Pancreas (tissue), 10 donors: ENCODE data around the gene KDM2A. TPM values are rescaled to one million over a fixed set of nuclear protein-coding genes. Genes with fewer than 3 reads are reported as not detected.
A peak's percentile ranks its signal among the peaks of the same experiment; 100 is the strongest.
"Not testable (repeated sequence)": the region's sequence is repeated elsewhere in the genome, so short reads cannot be mapped to it uniquely, and the experiment has no call there.

Experiments
- ATAC-seq, 4 donors: fragments of 200-7000 bp; cut with Tn5 transposase; one replicate each; pipeline versions ENCODE4 v1.8.0 to v1.9.1; 2020; ENCODE audit warnings: mild to moderate bottlenecking in 4 of 4, moderate library complexity in 4 of 4
- DNase-seq, 6 donors: peaks; one replicate each; pipeline ENCODE4 v3.0.0-alpha.2; 2020
- FAIRE-seq: peaks from 2 replicates; lab custom pipeline; 2012; peaks lifted over from hg19 to GRCh38; lab: Jason Lieb, UNC
- H3K27ac ChIP-seq, 4 donors: fragments of 200-600 bp; sonication (generic); 1 replicate in 3 of 4; 2 replicates in 1 of 4; pipeline versions ENCODE4 v1.5.0 to v1.8.0; 2020
- H3K27me3 ChIP-seq, 4 donors: fragments of 200-600 bp; one replicate each; pipeline ENCODE4 v1.8.0; 2021
- H3K36me3 ChIP-seq, 3 donors: fragments of 200-600 bp; sonication (generic) in 1 of 3; one replicate each; pipeline versions ENCODE4 v1.5.0 to v1.8.0; 2020 to 2021
- H3K4me1 ChIP-seq, 3 donors: fragments of 200-600 bp; one replicate each; pipeline ENCODE4 v1.8.0; 2021
- H3K4me3 ChIP-seq, 4 donors: fragments of 200-600 bp; sonication (generic) in 2 of 4; one replicate each; pipeline versions ENCODE4 v1.5.0 to v1.8.0; 2020 to 2021
- H3K9me3 ChIP-seq, 4 donors: fragments of 200-600 bp; one replicate each; pipeline ENCODE4 v1.8.0; 2021
- WGBS, 2 donors: extraction: QIAGEN DNeasy Blood & Tissue Kit; methylation state at CpG; one replicate each; pipeline ENCODE4 v1.1.7; 2013; 5-methylcytosine and 5-hydroxymethylcytosine counted together
- intact Hi-C, 3 donors: fragments of 100-400 bp; cut with DNase I; formaldehyde crosslinking; loops; one replicate each; pipeline versions ENCODE4 v1.11.1 to v1.14.2; 2022
- polyA plus RNA-seq, 2 donors: library from polyadenylated mRNA; stranded (reverse); fragments of 200-250 nt; gene quantifications; one replicate each; pipeline ENCODE4 v1.2.3, GENCODE V29; 2013
- total RNA-seq, 6 donors: library from RNA; stranded (reverse); fragmentation: NEBNext Ultra II Directional in 4 of 6; extraction: Animal tissue kit (Norgen Biotek cat#: 25700) in 4 of 6; gene quantifications; one replicate each; pipeline versions ENCODE4 v1.2.1 to v1.2.4, GENCODE V29; 2021 to 2023
- TF ChIP-seq, protein P1 (sequence below), 4 donors: fragments of 200-600 bp; sonication (generic) in 3 of 4; IDR thresholded peaks; one replicate each; pipeline versions ENCODE4 v1.5.0 to v1.8.0; 2021; ENCODE audit warnings: antibody characterized with exemption in 4 of 4
- donor health status: healthy with polysubstance abuse.
- donor health status: DM: no; HTN: no; CAD: no; lungs with moderate emphysema.
- donor health status: DM: no; HTN: no; CAD: no.
- donor health status: control.
- donor health status: control.
- donor health status: Bipolar disorder and iron deficiency.
- donor health status: DM: yes; HTN: yes; CAD: no.
- donor health status: DM: no; HTN: no; CAD: no.
- donor health status: DM: no; HTN: no; CAD: no.
- donor health status: DM: yes; HTN: yes; CAD: no.

KDM2A gene
- total and polyA plus RNA-seq, 8 donors: 17.2 to 39.1 (median 22.5) TPM

DNA sequence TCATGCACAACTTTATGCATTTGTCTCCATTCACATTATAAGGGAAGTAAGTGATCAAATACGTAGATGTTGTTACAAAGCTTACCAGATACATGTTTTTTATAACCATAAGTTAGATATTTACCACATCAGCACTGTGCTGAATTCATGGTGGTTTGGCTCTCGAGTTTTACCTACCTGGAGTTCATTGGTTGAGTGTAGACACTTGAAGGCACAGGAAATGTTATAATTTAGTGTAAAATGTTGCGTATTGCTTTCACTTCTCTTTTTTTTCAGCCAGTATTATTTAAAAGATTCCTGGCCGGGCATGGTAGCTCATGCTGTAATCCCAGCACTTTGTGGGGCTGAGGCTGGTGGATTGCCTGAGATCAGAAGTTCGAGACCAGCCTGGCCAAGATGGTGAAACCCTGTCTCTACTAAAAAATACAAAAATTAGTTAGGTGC, 94.1 kb downstream of the KDM2A start:
- intact Hi-C loops: no loop called here
- H3K4me3 ChIP-seq: no peak overlapping the region
- DNase-seq (no peak), FAIRE-seq (no peak), ATAC-seq (peak in 2 of 4 donors; percentile 24 to 45)
- TF ChIP-seq, protein P1, sequence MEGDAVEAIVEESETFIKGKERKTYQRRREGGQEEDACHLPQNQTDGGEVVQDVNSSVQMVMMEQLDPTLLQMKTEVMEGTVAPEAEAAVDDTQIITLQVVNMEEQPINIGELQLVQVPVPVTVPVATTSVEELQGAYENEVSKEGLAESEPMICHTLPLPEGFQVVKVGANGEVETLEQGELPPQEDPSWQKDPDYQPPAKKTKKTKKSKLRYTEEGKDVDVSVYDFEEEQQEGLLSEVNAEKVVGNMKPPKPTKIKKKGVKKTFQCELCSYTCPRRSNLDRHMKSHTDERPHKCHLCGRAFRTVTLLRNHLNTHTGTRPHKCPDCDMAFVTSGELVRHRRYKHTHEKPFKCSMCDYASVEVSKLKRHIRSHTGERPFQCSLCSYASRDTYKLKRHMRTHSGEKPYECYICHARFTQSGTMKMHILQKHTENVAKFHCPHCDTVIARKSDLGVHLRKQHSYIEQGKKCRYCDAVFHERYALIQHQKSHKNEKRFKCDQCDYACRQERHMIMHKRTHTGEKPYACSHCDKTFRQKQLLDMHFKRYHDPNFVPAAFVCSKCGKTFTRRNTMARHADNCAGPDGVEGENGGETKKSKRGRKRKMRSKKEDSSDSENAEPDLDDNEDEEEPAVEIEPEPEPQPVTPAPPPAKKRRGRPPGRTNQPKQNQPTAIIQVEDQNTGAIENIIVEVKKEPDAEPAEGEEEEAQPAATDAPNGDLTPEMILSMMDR (IDR thresholded peaks at IDR 0.05): no peak
- no peaks in the 10 kb centered on the region for H3K9me3 ChIP-seq
- peaks cover 0 to 29% (median 3%) of the 10 kb centered on the region in 3 donors for H3K36me3 ChIP-seq
- H3K4me1 ChIP-seq: no peaks in the 10 kb centered on the region
- WGBS, 2 donors: 84 to 89% methylated on average over 5 of the region's 5 CpGs
- no peaks in the 10 kb centered on the region for H3K27me3 ChIP-seq
- H3K27ac ChIP-seq: no peak overlapping the region

GRCh38 chr11:67227726-67228125, 108.7 kb downstream of the KDM2A start:
- 79 to 82% methylated on average over 8 of the region's 8 CpGs for WGBS, 2 donors
- DNase-seq: no peak
- Histone ChIP-seq H3K36me3 (peaks cover 0 to 40% (median 4%) of the 10 kb centered on the region in 3 donors), H3K27ac (no peak overlapping the region), H3K27me3 (no peaks in the 10 kb centered on the region), H3K4me1 (no peaks in the 10 kb centered on the region), H3K9me3 (no peaks in the 10 kb centered on the region), H3K4me3 (no peak overlapping the region)
- no peak for FAIRE-seq
- intact Hi-C loops: no loop called here
- TF ChIP-seq, protein P1 (IDR thresholded peaks at IDR 0.05): no peak
- ATAC-seq: no peak

DNA sequence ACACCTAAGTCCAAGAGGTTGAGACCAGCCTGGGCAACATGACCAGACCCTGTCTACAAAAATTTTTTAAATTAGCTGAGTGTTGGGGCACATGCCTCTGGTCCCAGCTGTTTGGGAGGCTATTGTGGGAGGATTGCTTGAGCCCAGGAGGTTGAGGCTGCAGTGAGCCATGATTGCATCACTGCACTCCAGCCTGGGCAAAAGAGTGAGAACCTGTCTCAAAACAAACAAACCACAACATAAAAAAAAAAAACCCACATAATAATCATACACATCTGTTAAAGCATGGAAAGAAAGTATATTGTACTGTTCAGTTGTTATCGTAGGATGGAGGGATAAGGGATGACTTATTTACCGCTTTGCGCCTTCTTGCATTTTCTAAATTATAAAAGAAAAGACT, 111.3 kb downstream of the KDM2A start:
- Histone ChIP-seq H3K9me3 (no peaks in the 10 kb centered on the region), H3K36me3 (peaks cover 0 to 28% (median 4%) of the 10 kb centered on the region in 3 donors), H3K27ac (no peak overlapping the region), H3K4me3 (no peak overlapping the region), H3K27me3 (no peaks in the 10 kb centered on the region), H3K4me1 (no peaks in the 10 kb centered on the region)
- ATAC-seq: no peak
- FAIRE-seq: no peak
- 96 to 97% methylated on average over 3 of the region's 3 CpGs for WGBS, 2 donors
- intact Hi-C loops: no loop called here
- no peak for DNase-seq
- TF ChIP-seq, protein P1 (IDR thresholded peaks at IDR 0.05): no peak

- H3K4me1 ChIP-seq: no peaks in the 10 kb centered on the region
- no peaks in the 10 kb centered on the region for H3K9me3 ChIP-seq
- intact Hi-C loops: no loop called here
- 86 to 88% methylated on average over 1 of the region's 1 CpG for WGBS, 2 donors
- H3K4me3 ChIP-seq: no peak overlapping the region
- DNase-seq: no peak
- ATAC-seq: no peak
- no peaks in the 10 kb centered on the region for H3K27me3 ChIP-seq
- H3K36me3 ChIP-seq: peaks cover 0 to 30% (median 4%) of the 10 kb centered on the region in 3 donors
- H3K27ac ChIP-seq: no peak overlapping the region
- TF ChIP-seq, protein P1 (IDR thresholded peaks at IDR 0.05): no peak
- no peak for FAIRE-seq
These were observed 111.8 kb downstream of the KDM2A start for GRCh38 chr11:67230886-67231285.

DNA sequence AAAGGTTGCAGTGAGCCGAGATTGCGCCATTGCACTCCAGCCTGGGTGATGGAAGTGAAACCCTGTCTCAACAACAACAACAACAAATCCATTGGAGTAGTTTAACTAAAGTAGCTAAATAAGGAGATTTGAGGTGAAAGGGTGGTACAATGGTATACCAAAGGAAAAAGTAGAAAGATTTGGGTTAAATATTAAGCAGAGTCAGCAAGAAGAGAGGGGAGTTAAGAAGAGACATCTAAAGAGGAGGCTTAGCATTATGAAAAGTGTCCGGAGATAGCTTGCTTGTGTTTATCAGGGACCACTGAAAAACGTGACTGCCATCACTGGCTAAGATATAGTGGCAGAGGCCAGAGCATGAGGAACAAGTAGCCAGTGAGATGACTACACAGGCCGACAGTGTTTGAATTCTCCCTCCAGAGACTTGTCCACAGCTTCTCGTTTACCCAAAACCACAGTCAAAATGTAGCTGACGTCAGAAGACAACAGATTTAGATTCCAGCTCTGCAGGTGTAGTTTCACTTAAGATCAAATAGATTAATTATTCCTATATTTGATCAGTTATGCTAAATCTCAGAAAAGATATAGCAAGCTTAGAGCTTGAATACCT, 114.6 kb downstream of the KDM2A start:
- ATAC-seq (no peak), DNase-seq (no peak), FAIRE-seq (no peak)
- no peaks in the 10 kb centered on the region for H3K27me3 ChIP-seq
- TF ChIP-seq, protein P1 (IDR thresholded peaks at IDR 0.05): no peak
- H3K4me3 ChIP-seq: no peak overlapping the region
- 76 to 81% methylated on average over 7 of the region's 7 CpGs for WGBS, 2 donors
- no peak overlapping the region for H3K27ac ChIP-seq
- H3K36me3 ChIP-seq: peaks cover 0 to 23% (median 0%) of the 10 kb centered on the region in 3 donors
- peaks cover under 1 to 2% (median 1%) of the 10 kb centered on the region in 3 donors for H3K4me1 ChIP-seq
- no peaks in the 10 kb centered on the region for H3K9me3 ChIP-seq
- intact Hi-C loops: no loop called here

- WGBS, 2 donors: 95 to 97% methylated on average over 8 of the region's 8 CpGs
- intact Hi-C loops: not testable (repeated sequence)
- peaks cover 0 to 15% (median 0%) of the 10 kb centered on the region in 3 donors for H3K36me3 ChIP-seq
These were observed 115.5 kb downstream of the KDM2A start for GRCh38 chr11:67234571-67234970.

More at GRCh38 chr11:67234571-67234970, 115.5 kb downstream of the KDM2A start:
- not testable (repeated sequence) for H3K9me3 ChIP-seq, H3K27me3 ChIP-seq, FAIRE-seq, DNase-seq, H3K27ac ChIP-seq, ATAC-seq, H3K4me3 ChIP-seq
- H3K4me1 ChIP-seq: peaks cover 9 to 10% (median 10%) of the 10 kb centered on the region in 3 donors
